GM23248 (cell line): ENCODE results near the gene ASIC4.

Source experiments
- EZH2 ChIP-seq: fragments of 200-600 bp; sonication (generic); IDR thresholded peaks from 2 replicates; pipeline ENCODE4 v1.6.1; 2018; ENCODE audit warnings: antibody characterized with exemption, mild to moderate bottlenecking; ENCODE audit not compliant: insufficient read depth, poor library complexity, severe bottlenecking
- EZH2phosphoT487 ChIP-seq: fragments of 200-600 bp; sonication (generic); IDR thresholded peaks from 2 replicates; pipeline ENCODE4 v1.6.1; 2018; ENCODE audit warnings: antibody characterized with exemption, moderate library complexity, mild to moderate bottlenecking, low read depth; ENCODE audit not compliant: insufficient read depth

DNA sequence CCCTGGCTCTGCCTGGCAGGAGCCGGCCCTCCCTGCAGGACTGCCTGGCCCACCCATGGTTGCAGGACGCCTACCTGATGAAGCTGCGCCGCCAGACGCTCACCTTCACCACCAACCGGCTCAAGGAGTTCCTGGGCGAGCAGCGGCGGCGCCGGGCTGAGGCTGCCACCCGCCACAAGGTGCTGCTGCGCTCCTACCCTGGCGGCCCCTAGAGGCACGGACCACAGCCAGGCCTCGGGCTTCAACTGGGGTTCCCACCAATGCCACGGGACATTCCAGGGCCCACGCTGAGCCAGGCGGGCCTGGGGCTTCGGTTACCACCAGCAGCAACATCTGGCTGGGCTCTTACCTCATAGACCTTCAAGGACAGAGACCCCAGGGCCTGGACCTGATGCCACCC lies 21.7 kb upstream of the ASIC4 start:
- TF ChIP-seq EZH2, result no peak
- TF ChIP-seq EZH2phosphoT487, result no peak
